B cell (primary cell): Measurements from ENCODE around the gene SLF2. TPM values are rescaled to one million over a fixed set of nuclear protein-coding genes. Genes with fewer than 3 reads are reported as not detected.

Experiments
- polyA plus RNA-seq: library from polyadenylated mRNA; depleted of rRNA; stranded (reverse); fragments of >200 nt; gene quantifications from 2 replicates; pipeline ENCODE4 v1.2.3, GENCODE V29; 2012
- small RNA-seq: library from RNA; depleted of rRNA; stranded (forward); fragments of <200 nt; gene quantifications from one replicate; pipeline ENCODE3, GENCODE V24; 2012; ENCODE audit warnings: low replicate concordance, low read depth; ENCODE audit not compliant: insufficient read length
- total RNA-seq, 2 donors: library from RNA; stranded (reverse); fragments of 120-200 nt in 1 of 2; gene quantifications; 1 replicate in 1 of 2; 2 replicates in 1 of 2; pipeline versions ENCODE4 v1.2.3 to v1.2.4, GENCODE V29; 2013 to 2022

The SLF2 gene
- total and polyA plus RNA-seq, 2 donors (not counting 1 experiment from before 2014, with no cell fraction given) = 11.8 to 65.6 TPM

Small RNAs within 50 kb of the gene (small RNA-seq; reads per million reads assigned to genes)
- gene MIR608 (not detected), gene RF00019 (not detected)

Other genes starting within 250 kb of the SLF2 start
- gene PAX2, start 167.4 kb upstream of the SLF2 start, total RNA-seq = not detected in 2 replicates
- 0.07 and 0.12 TPM in 2 replicates for gene PAX2, start 167.4 kb upstream of the SLF2 start, polyA plus RNA-seq
- gene SEMA4G, start 56.5 kb downstream of the SLF2 start, total RNA-seq = 0.96 and 2.2 TPM in 2 replicates
- gene SEMA4G, start 56.5 kb downstream of the SLF2 start, polyA plus RNA-seq = 0.75 and 0.84 TPM in 2 replicates
- gene MRPL43, start 74.5 kb downstream of the SLF2 start, total RNA-seq = 56.2 and 57.8 TPM in 2 replicates
- 80.4 and 99.4 TPM in 2 replicates for gene MRPL43, start 74.5 kb downstream of the SLF2 start, polyA plus RNA-seq
- gene TWNK, start 74.6 kb downstream of the SLF2 start, total RNA-seq = 11.8 and 12.0 TPM in 2 replicates
- gene TWNK, start 74.6 kb downstream of the SLF2 start, polyA plus RNA-seq = 3.6 and 7.2 TPM in 2 replicates
- gene LZTS2, start 86.8 kb downstream of the SLF2 start, total RNA-seq = 33.7 and 36.9 TPM in 2 replicates
- 19.5 and 23.2 TPM in 2 replicates for gene LZTS2, start 86.8 kb downstream of the SLF2 start, polyA plus RNA-seq
- gene PDZD7, start 118.2 kb downstream of the SLF2 start, total RNA-seq = 0.69 and 0.85 TPM in 2 replicates
- 0.61 and 0.64 TPM in 2 replicates for gene PDZD7, start 118.2 kb downstream of the SLF2 start, polyA plus RNA-seq
- 38.0 and 44.2 TPM in 2 replicates for gene SFXN3, start 118.3 kb downstream of the SLF2 start, total RNA-seq
- 26.3 and 51.7 TPM in 2 replicates for gene SFXN3, start 118.3 kb downstream of the SLF2 start, polyA plus RNA-seq
- 0.34 and 0.51 TPM in 2 replicates for gene KAZALD1, start 149.0 kb downstream of the SLF2 start, total RNA-seq
- gene KAZALD1, start 149.0 kb downstream of the SLF2 start, polyA plus RNA-seq = 0.37 TPM in 1 of 2 replicates, not detected in the other
- gene TLX1, start 218.3 kb downstream of the SLF2 start, total RNA-seq = not detected in 2 replicates
- not detected in 2 replicates for gene TLX1, start 218.3 kb downstream of the SLF2 start, polyA plus RNA-seq